H9 (cell line): ENCODE data around the gene GALNT13. TPM values are rescaled to one million over a fixed set of nuclear protein-coding genes. Genes with fewer than 3 reads are reported as not detected.

Source experiments
- DNase-seq: peaks from one replicate; pipeline ENCODE4 v3.0.0-alpha.2; 2017
- H2AFZ ChIP-seq: one replicate; pipeline ENCODE4 v1.6.1; 2013; ENCODE audit warnings: mild to moderate bottlenecking, low read length, control low read depth, moderate library complexity
- H2AK5ac ChIP-seq: 2 replicates; pipeline ENCODE4 v1.6.1; 2013; ENCODE audit warnings: low read length, control low read depth, mixed read lengths; ENCODE audit not compliant: insufficient read length
- H2BK120ac ChIP-seq: one replicate; pipeline ENCODE4 v1.6.1; 2013; ENCODE audit warnings: low read depth, mild to moderate bottlenecking, low read length, control low read depth, inconsistent platforms; ENCODE audit not compliant: poor library complexity, severe bottlenecking
- H2BK12ac ChIP-seq: 2 replicates; pipeline ENCODE4 v1.6.1; 2013; ENCODE audit warnings: low read length, control low read depth, mixed read lengths, low read depth; ENCODE audit not compliant: insufficient read length
- H2BK15ac ChIP-seq: 2 replicates; pipeline ENCODE4 v1.6.1; 2013; ENCODE audit warnings: low read depth, low read length, control low read depth
- H2BK20ac ChIP-seq: one replicate; pipeline ENCODE4 v1.6.1; 2013; ENCODE audit warnings: low read depth, mild to moderate bottlenecking, low read length, control low read depth, inconsistent platforms; ENCODE audit not compliant: poor library complexity, severe bottlenecking
- H2BK5ac ChIP-seq: 2 replicates; pipeline ENCODE4 v1.6.1; 2013; ENCODE audit warnings: low read length, control low read depth, mixed read lengths; ENCODE audit not compliant: insufficient read length
- H3K14ac ChIP-seq: 2 replicates; pipeline ENCODE4 v1.6.1; 2013; ENCODE audit warnings: low read length, control low read depth; ENCODE audit not compliant: insufficient read depth
- H3K18ac ChIP-seq: 2 replicates; pipeline ENCODE4 v1.6.1; 2013; ENCODE audit warnings: low read depth, mild to moderate bottlenecking, mixed read lengths, low read length, control low read depth; ENCODE audit not compliant: insufficient read length
- H3K23ac ChIP-seq: 2 replicates; pipeline ENCODE4 v1.6.1; 2013; ENCODE audit warnings: low read length, control low read depth, mixed read lengths, low read depth; ENCODE audit not compliant: insufficient read length
- H3K23me2 ChIP-seq: 2 replicates; pipeline ENCODE4 v1.6.1; 2013; ENCODE audit warnings: low read depth, mild to moderate bottlenecking, mixed read lengths, low read length, control low read depth; ENCODE audit not compliant: insufficient read length, poor library complexity, severe bottlenecking
- H3K27ac ChIP-seq: 2 replicates; pipeline ENCODE4 v1.5.1; 2013; ENCODE audit warnings: low read length, control low read depth, mixed read lengths, low read depth; ENCODE audit not compliant: insufficient read length
- H3K27me3 ChIP-seq: 2 replicates; pipeline ENCODE4 v1.6.1; 2013; ENCODE audit warnings: low read length, control low read depth, inconsistent platforms; ENCODE audit not compliant: insufficient read depth
- H3K4ac ChIP-seq: 2 replicates; pipeline ENCODE4 v1.6.1; 2013; ENCODE audit warnings: low read depth, mild to moderate bottlenecking, control low read depth, inconsistent platforms, low read length, moderate library complexity
- H3K4me1 ChIP-seq: 2 replicates; pipeline ENCODE4 v1.6.1; 2013; ENCODE audit warnings: low read length, control low read depth, inconsistent platforms; ENCODE audit not compliant: insufficient read depth
- H3K4me2 ChIP-seq: 2 replicates; pipeline ENCODE4 v1.6.1; 2013; ENCODE audit warnings: low read length, control low read depth, mixed read lengths; ENCODE audit not compliant: insufficient read length, insufficient read depth
- H3K56ac ChIP-seq: 2 replicates; pipeline ENCODE4 v1.6.1; 2013; ENCODE audit warnings: low read depth, mild to moderate bottlenecking, mixed read lengths, low read length, control low read depth; ENCODE audit not compliant: insufficient read length
- H3K79me1 ChIP-seq: 2 replicates; pipeline ENCODE4 v1.6.1; 2013; ENCODE audit warnings: low read depth, mild to moderate bottlenecking, moderate library complexity, low read length, control low read depth, inconsistent platforms; ENCODE audit not compliant: insufficient read depth, poor library complexity, severe bottlenecking
- H3K79me2 ChIP-seq: 2 replicates; pipeline ENCODE4 v1.6.1; 2013; ENCODE audit warnings: low read length, control low read depth, inconsistent platforms; ENCODE audit not compliant: insufficient read depth
- H3K9ac ChIP-seq: 2 replicates; pipeline ENCODE4 v1.6.1; 2013; ENCODE audit warnings: low read length, control low read depth, mixed read lengths; ENCODE audit not compliant: insufficient read length; ENCODE audit errors: extremely low read depth
- H3K9me3 ChIP-seq: one replicate; pipeline ENCODE4 v1.6.1; 2013; ENCODE audit warnings: low read depth, low read length, inconsistent platforms; ENCODE audit not compliant: control insufficient read depth
- H3T11ph ChIP-seq: one replicate; pipeline ENCODE4 v1.6.1; 2013; ENCODE audit warnings: mild to moderate bottlenecking, low read length, control low read depth, inconsistent platforms
- H4K20me1 ChIP-seq: one replicate; pipeline ENCODE4 v1.6.1; 2013; ENCODE audit not compliant: control insufficient read depth, insufficient read length, insufficient read depth
- H4K5ac ChIP-seq: 2 replicates; pipeline ENCODE4 v1.6.1; 2013; ENCODE audit warnings: low read depth, mild to moderate bottlenecking, mixed read lengths, low read length, control low read depth; ENCODE audit not compliant: insufficient read length
- H4K8ac ChIP-seq: replicated peaks from 2 replicates; pipeline ENCODE4 v1.6.1; 2013; ENCODE audit warnings: low read length, control low read depth, mixed read lengths, low read depth; ENCODE audit not compliant: insufficient read length
- H4K91ac ChIP-seq: 2 replicates; pipeline ENCODE4 v1.6.1; 2013; ENCODE audit warnings: low read depth, mild to moderate bottlenecking, moderate library complexity, mixed read lengths, low read length, control low read depth; ENCODE audit not compliant: insufficient read length
- H3K27ac Mint-ChIP-seq, 3 experiments: 2 replicates in 2 of 3; 3 replicates in 1 of 3; pipeline ENCODE4 v1.8.0; 2020 to 2021; ENCODE audit warnings: mixed read lengths in 3 of 3, mild to moderate bottlenecking in 1 of 3, moderate library complexity in 1 of 3
- H3K27me3 Mint-ChIP-seq: 2 replicates; pipeline ENCODE4 v1.8.0; 2021; ENCODE audit warnings: low read depth, mild to moderate bottlenecking, moderate library complexity, mixed read lengths
- H3K36me3 Mint-ChIP-seq, 3 experiments: 2 replicates in 2 of 3; 3 replicates in 1 of 3; pipeline ENCODE4 v1.8.0; 2020 to 2021; ENCODE audit warnings: low read depth in 3 of 3, mixed read lengths in 3 of 3; ENCODE audit not compliant: insufficient read depth in 1 of 3
- H3K4me1 Mint-ChIP-seq, 2 experiments: 2 replicates each; pipeline ENCODE4 v1.8.0; 2020; ENCODE audit warnings: mixed read lengths in 2 of 2
- H3K4me3 Mint-ChIP-seq, 2 experiments: 2 replicates in 1 of 2; 3 replicates in 1 of 2; pipeline ENCODE4 v1.8.0; 2020 to 2021; ENCODE audit warnings: mild to moderate bottlenecking in 2 of 2, mixed read lengths in 2 of 2, moderate library complexity in 1 of 2
- H3K9me3 Mint-ChIP-seq, 2 experiments: 2 replicates in 1 of 2; 3 replicates in 1 of 2; pipeline ENCODE4 v1.8.0; 2020; ENCODE audit warnings: mild to moderate bottlenecking in 2 of 2, mixed read lengths in 2 of 2, moderate library complexity in 1 of 2
- WGBS: extraction: QIAGEN DNeasy Blood & Tissue Kit; methylation state at CpG from one replicate; pipeline ENCODE4 v1.1.7; 2013; ENCODE audit warnings: missing lambda C conversion rate, low lambda C conversion rate, mixed read lengths; ENCODE audit not compliant: insufficient read length; ENCODE audit errors: extremely low coverage; 5-methylcytosine and 5-hydroxymethylcytosine counted together
- total RNA-seq: library from RNA; stranded (reverse); gene quantifications from 2 replicates; pipeline ENCODE4 v1.2.1, GENCODE V29; 2021
- TF ChIP-seq, protein P1 (sequence below): fragments of 200-600 bp; sonication (generic); conservative IDR thresholded peaks from 3 replicates; pipeline ENCODE4 v1.8.0; 2021; ENCODE audit warnings: antibody characterized with exemption, mild to moderate bottlenecking

The GALNT13 gene
- total RNA-seq, 1 experiment from 2014 or later = 6.6 TPM

DNA sequence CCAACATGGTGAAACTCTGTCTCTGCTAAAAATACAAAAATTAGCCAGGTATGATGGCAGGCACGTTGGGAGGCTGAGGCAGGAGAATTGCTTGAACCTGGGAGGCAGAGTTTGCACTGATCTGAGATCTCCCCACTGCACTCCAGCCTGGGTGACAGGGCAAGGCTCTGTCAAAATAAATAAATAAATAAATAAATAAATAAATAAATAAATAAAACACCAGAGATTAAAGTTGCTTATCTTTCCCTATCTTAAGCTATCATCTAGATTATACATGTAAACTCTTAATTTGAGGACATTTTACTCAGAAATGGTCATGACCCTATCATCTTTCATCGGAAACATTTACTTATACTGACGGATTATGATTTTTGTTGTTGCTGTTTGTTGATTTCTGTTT, 373.2 kb downstream of the GALNT13 start:
- Histone ChIP-seq H4K91ac (no peak overlapping the region), H3K9ac (no peak overlapping the region), H2BK5ac (no peak overlapping the region), H2AK5ac (no peak overlapping the region), H3K9me3 (no peaks in the 10 kb centered on the region), H3K27me3 (no peaks in the 10 kb centered on the region), H3K27ac (no peak overlapping the region), H3T11ph (no peak overlapping the region), H3K4ac (no peak overlapping the region), H4K5ac (no peak overlapping the region), H4K8ac (no peak overlapping the region), H3K23me2 (no peaks in the 10 kb centered on the region), H3K56ac (no peak overlapping the region), H3K14ac (no peak overlapping the region), H4K20me1 (no peaks in the 10 kb centered on the region), H3K4me1 (peaks cover 4% of the 10 kb centered on the region; the same call in 1 of the 2 replicates), H2BK20ac (no peak overlapping the region), H3K23ac (no peak overlapping the region), H3K4me2 (no peak overlapping the region), H3K79me2 (no peaks in the 10 kb centered on the region), H2BK12ac (no peak overlapping the region), H3K79me1 (no peaks in the 10 kb centered on the region), H2AFZ (no peak overlapping the region), H2BK15ac (no peak overlapping the region), H3K18ac (no peak overlapping the region), H2BK120ac (no peak overlapping the region)
- Mint-ChIP-seq H3K9me3 (no peaks in the 10 kb centered on the region), H3K36me3 (no peaks in the 10 kb centered on the region; a peak in 1 of 7 replicates), H3K27me3 (no peaks in the 10 kb centered on the region), H3K4me1 (peaks cover 13 to 14% of the 10 kb centered on the region in 2 experiments), H3K4me3 (no peak overlapping the region), H3K27ac (no peak overlapping the region)
- WGBS = no CpG with 5 or more reads among the region's 3 CpGs
- TF ChIP-seq, protein P1, sequence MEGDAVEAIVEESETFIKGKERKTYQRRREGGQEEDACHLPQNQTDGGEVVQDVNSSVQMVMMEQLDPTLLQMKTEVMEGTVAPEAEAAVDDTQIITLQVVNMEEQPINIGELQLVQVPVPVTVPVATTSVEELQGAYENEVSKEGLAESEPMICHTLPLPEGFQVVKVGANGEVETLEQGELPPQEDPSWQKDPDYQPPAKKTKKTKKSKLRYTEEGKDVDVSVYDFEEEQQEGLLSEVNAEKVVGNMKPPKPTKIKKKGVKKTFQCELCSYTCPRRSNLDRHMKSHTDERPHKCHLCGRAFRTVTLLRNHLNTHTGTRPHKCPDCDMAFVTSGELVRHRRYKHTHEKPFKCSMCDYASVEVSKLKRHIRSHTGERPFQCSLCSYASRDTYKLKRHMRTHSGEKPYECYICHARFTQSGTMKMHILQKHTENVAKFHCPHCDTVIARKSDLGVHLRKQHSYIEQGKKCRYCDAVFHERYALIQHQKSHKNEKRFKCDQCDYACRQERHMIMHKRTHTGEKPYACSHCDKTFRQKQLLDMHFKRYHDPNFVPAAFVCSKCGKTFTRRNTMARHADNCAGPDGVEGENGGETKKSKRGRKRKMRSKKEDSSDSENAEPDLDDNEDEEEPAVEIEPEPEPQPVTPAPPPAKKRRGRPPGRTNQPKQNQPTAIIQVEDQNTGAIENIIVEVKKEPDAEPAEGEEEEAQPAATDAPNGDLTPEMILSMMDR = no peak
- DNase-seq = no peak
